Pancreas (tissue), 10 donors: ENCODE measurements around the gene AIRE. TPM values are rescaled to one million over a fixed set of nuclear protein-coding genes. Genes with fewer than 3 reads are reported as not detected.

Source experiments
- ATAC-seq, 4 donors: fragments of 200-7000 bp; cut with Tn5 transposase; one replicate each; pipeline versions ENCODE4 v1.8.0 to v1.9.1; 2020; ENCODE audit warnings: mild to moderate bottlenecking in 4 of 4, moderate library complexity in 4 of 4
- DNase-seq, 6 donors: peaks; one replicate each; pipeline ENCODE4 v3.0.0-alpha.2; 2020
- FAIRE-seq: peaks from 2 replicates; lab custom pipeline; 2012; peaks lifted over from hg19 to GRCh38; lab: Jason Lieb, UNC
- H3K27ac ChIP-seq, 4 donors: fragments of 200-600 bp; sonication (generic); 1 replicate in 3 of 4; 2 replicates in 1 of 4; pipeline versions ENCODE4 v1.5.0 to v1.8.0; 2020
- H3K27me3 ChIP-seq, 4 donors: fragments of 200-600 bp; one replicate each; pipeline ENCODE4 v1.8.0; 2021
- H3K36me3 ChIP-seq, 3 donors: fragments of 200-600 bp; sonication (generic) in 1 of 3; one replicate each; pipeline versions ENCODE4 v1.5.0 to v1.8.0; 2020 to 2021
- H3K4me1 ChIP-seq, 3 donors: fragments of 200-600 bp; one replicate each; pipeline ENCODE4 v1.8.0; 2021
- H3K4me3 ChIP-seq, 4 donors: fragments of 200-600 bp; sonication (generic) in 2 of 4; one replicate each; pipeline versions ENCODE4 v1.5.0 to v1.8.0; 2020 to 2021
- H3K9me3 ChIP-seq, 4 donors: fragments of 200-600 bp; one replicate each; pipeline ENCODE4 v1.8.0; 2021
- CTCF ChIP-seq, 4 donors: fragments of 200-600 bp; sonication (generic) in 3 of 4; IDR thresholded peaks; one replicate each; pipeline versions ENCODE4 v1.5.0 to v1.8.0; 2021; ENCODE audit warnings: antibody characterized with exemption in 4 of 4
- WGBS, 2 donors: extraction: QIAGEN DNeasy Blood & Tissue Kit; methylation state at CpG; one replicate each; pipeline ENCODE4 v1.1.7; 2013; 5-methylcytosine and 5-hydroxymethylcytosine counted together
- intact Hi-C, 3 donors: fragments of 100-400 bp; cut with DNase I; formaldehyde crosslinking; loops; one replicate each; pipeline versions ENCODE4 v1.11.1 to v1.14.2; 2022
- polyA plus RNA-seq, 2 donors: library from polyadenylated mRNA; stranded (reverse); fragments of 200-250 nt; gene quantifications; one replicate each; pipeline ENCODE4 v1.2.3, GENCODE V29; 2013
- total RNA-seq, 6 donors: library from RNA; stranded (reverse); fragmentation: NEBNext Ultra II Directional in 4 of 6; extraction: Animal tissue kit (Norgen Biotek cat#: 25700) in 4 of 6; gene quantifications; one replicate each; pipeline versions ENCODE4 v1.2.1 to v1.2.4, GENCODE V29; 2021 to 2023
- donor health status: healthy with polysubstance abuse.
- donor health status: DM: no; HTN: no; CAD: no; lungs with moderate emphysema.
- donor health status: DM: no; HTN: no; CAD: no.
- donor health status: control.
- donor health status: control.
- donor health status: Bipolar disorder and iron deficiency.
- donor health status: DM: yes; HTN: yes; CAD: no.
- donor health status: DM: no; HTN: no; CAD: no.
- donor health status: DM: no; HTN: no; CAD: no.
- donor health status: DM: yes; HTN: yes; CAD: no.

Gene AIRE
- total and polyA plus RNA-seq, 8 donors, result 0.02 TPM; not detected in 7

- Histone ChIP-seq H3K4me3 (no peak overlapping the region), H3K9me3 (no peaks in the 10 kb centered on the region), H3K27me3 (no peaks in the 10 kb centered on the region), H3K27ac (no peak overlapping the region), H3K4me1 (no peaks in the 10 kb centered on the region), H3K36me3 (peaks cover 0 to 22% (median 14%) of the 10 kb centered on the region in 3 donors)
- FAIRE-seq (no peak), DNase-seq (peak in 1 of 6 donors; percentile 78), ATAC-seq (no peak)
- 88 to 96% methylated on average over 25 to 26 of the region's 26 CpGs for WGBS, 2 donors
- intact Hi-C loops, result no loop called here
- no peak for TF ChIP-seq CTCF (IDR thresholded peaks at IDR 0.05)
These were observed 41.3 kb downstream of the AIRE start for GRCh38 chr21:44326716-44327602.

- FAIRE-seq (no peak), ATAC-seq (no peak), DNase-seq (peak in 1 of 6 donors; percentile 74)
- Histone ChIP-seq H3K4me3 (no peak overlapping the region), H3K4me1 (no peaks in the 10 kb centered on the region), H3K9me3 (no peaks in the 10 kb centered on the region), H3K36me3 (peaks cover 0 to 17% (median 9%) of the 10 kb centered on the region in 3 donors), H3K27ac (no peak overlapping the region), H3K27me3 (no peaks in the 10 kb centered on the region)
- 90 to 92% methylated on average over 11 of the region's 11 CpGs for WGBS, 2 donors
- intact Hi-C loops, result no loop called here
- TF ChIP-seq CTCF (IDR thresholded peaks at IDR 0.05), result no peak
These were observed 41.9 kb downstream of the AIRE start for GRCh38 chr21:44327603-44327974.

GRCh38 chr21:44328242-44328895 lies 42.7 kb downstream of the AIRE start:
- Histone ChIP-seq H3K4me3 (no peak overlapping the region), H3K4me1 (no peaks in the 10 kb centered on the region), H3K27me3 (no peaks in the 10 kb centered on the region), H3K9me3 (no peaks in the 10 kb centered on the region), H3K27ac (no peak overlapping the region), H3K36me3 (peaks cover 0 to 17% (median 7%) of the 10 kb centered on the region in 3 donors)
- no peak for TF ChIP-seq CTCF (IDR thresholded peaks at IDR 0.05)
- DNase-seq, result peak in 1 of 6 donors; percentile 70
- no peak for FAIRE-seq
- 84 to 85% methylated on average over 25 of the region's 25 CpGs for WGBS, 2 donors
- intact Hi-C loops, result no loop called here
- ATAC-seq, result no peak

- intact Hi-C loops, result no loop called here
These were observed 43.6 kb downstream of the AIRE start for GRCh38 chr21:44329086-44329889.

More at GRCh38 chr21:44329086-44329889, 43.6 kb downstream of the AIRE start:
- Histone ChIP-seq H3K27me3 (no peaks in the 10 kb centered on the region), H3K4me1 (no peaks in the 10 kb centered on the region), H3K27ac (no peak overlapping the region), H3K4me3 (no peak overlapping the region), H3K36me3 (peaks cover 0 to 14% (median 7%) of the 10 kb centered on the region in 3 donors), H3K9me3 (no peaks in the 10 kb centered on the region)
- FAIRE-seq (no peak), ATAC-seq (peak in 3 of 4 donors; percentile 1 to 4 (median 1)), DNase-seq (peak in 1 of 6 donors; percentile 70)
- 76 to 82% methylated on average over 26 of the region's 26 CpGs for WGBS, 2 donors
- no peak for TF ChIP-seq CTCF (IDR thresholded peaks at IDR 0.05)
